Neural cell (in vitro differentiated cells): ENCODE data around the gene MTARC1.

ENCODE experiments used
- CTCF ChIP-seq: fragments of 450-650 bp; IDR thresholded peaks from 2 replicates; pipeline ENCODE4 v1.5.1; 2014; ENCODE audit warnings: antibody characterized with exemption, mild to moderate bottlenecking, moderate library complexity; ENCODE audit not compliant: poor library complexity, severe bottlenecking
- EP300 ChIP-seq: fragments of 450-650 bp; conservative IDR thresholded peaks from 2 replicates; pipeline ENCODE4 v1.6.1; 2014; ENCODE audit warnings: antibody characterized with exemption, mild to moderate bottlenecking, moderate library complexity; ENCODE audit not compliant: poor library complexity, severe bottlenecking
- EZH2 ChIP-seq: fragments of 200-600, 300-800 bp; shearing (Covaris generic), sonication (generic); IDR thresholded peaks from 2 replicates; pipeline ENCODE4 v1.6.1; 2014; ENCODE audit warnings: antibody characterized with exemption, low read length, borderline replicate concordance, mild to moderate bottlenecking; ENCODE audit not compliant: insufficient read depth, poor library complexity, severe bottlenecking
- MXI1 ChIP-seq: fragments of 450-650 bp; conservative IDR thresholded peaks from 2 replicates; pipeline ENCODE4 v1.6.1; 2014; ENCODE audit warnings: antibody characterized with exemption, mild to moderate bottlenecking; ENCODE audit not compliant: poor library complexity, severe bottlenecking
- POLR2AphosphoS5 ChIP-seq: IDR thresholded peaks from 2 replicates; pipeline ENCODE4 v1.6.1; 2012
- RAD21 ChIP-seq: fragments of 450-650 bp; conservative IDR thresholded peaks from 2 replicates; pipeline ENCODE4 v1.6.1; 2014; ENCODE audit warnings: antibody characterized with exemption, mild to moderate bottlenecking, moderate library complexity
- REST ChIP-seq: IDR thresholded peaks from 2 replicates; pipeline ENCODE4 v1.6.1; 2012; ENCODE audit warnings: borderline replicate concordance
- SMC3 ChIP-seq: fragments of 450-650 bp; conservative IDR thresholded peaks from 2 replicates; pipeline ENCODE4 v1.6.1; 2014; ENCODE audit warnings: antibody characterized with exemption, mild to moderate bottlenecking, moderate library complexity; ENCODE audit not compliant: poor library complexity
- TAF1 ChIP-seq: IDR thresholded peaks from 2 replicates; pipeline ENCODE4 v1.6.1; 2012; ENCODE audit warnings: low read depth

GRCh38 chr1:220772846-220773245 lies 13.9 kb upstream of the MTARC1 start:
- TF ChIP-seq EP300 = no peak
- no peak for TF ChIP-seq RAD21
- TF ChIP-seq CTCF = no peak
- TF ChIP-seq TAF1 = no peak
- TF ChIP-seq REST = no peak
- no peak for TF ChIP-seq EZH2
- TF ChIP-seq POLR2AphosphoS5 = no peak
- no peak for TF ChIP-seq SMC3
- no peak for TF ChIP-seq MXI1
